Stimulated activated memory B cell treated with anti-CD40 and anti-IgM and Interleukin-4, amounts not matched to agents 10 μg/mL and 1 μg/mL and 100 μg/mL, for 72 hours (primary cell): ENCODE results near the gene EIF2D.
A peak's percentile ranks its signal among the peaks of the same experiment; 100 is the strongest.

Experiments
- ATAC-seq: fragments of 150-1000 bp; cut with Tn5 transposase; 2 replicates; pipeline ENCODE4 v1.10.0; 2021
- H3K27ac Mint-ChIP-seq: one replicate; pipeline ENCODE4 v1.8.0; 2022; ENCODE audit warnings: mild to moderate bottlenecking, mixed read lengths
- H3K27me3 Mint-ChIP-seq: one replicate; pipeline ENCODE4 v1.8.0; 2022; ENCODE audit warnings: mixed read lengths
- H3K36me3 Mint-ChIP-seq: one replicate; pipeline ENCODE4 v1.8.0; 2022; ENCODE audit warnings: mixed read lengths
- H3K4me1 Mint-ChIP-seq: one replicate; pipeline ENCODE4 v1.8.0; 2022; ENCODE audit warnings: mixed read lengths
- H3K4me3 Mint-ChIP-seq: one replicate; pipeline ENCODE4 v1.8.0; 2022; ENCODE audit warnings: mild to moderate bottlenecking, moderate library complexity, mixed read lengths
- H3K9me3 Mint-ChIP-seq: one replicate; pipeline ENCODE4 v1.8.0; 2022; ENCODE audit warnings: mixed read lengths

The EIF2D gene

GRCh38 chr1:206556750-206557635 lies 55.3 kb downstream of the EIF2D start:
- peak; percentile 87 for ATAC-seq
- H3K27me3 Mint-ChIP-seq = no peaks in the 10 kb centered on the region
- peak overlapping the region; percentile 99 for H3K4me3 Mint-ChIP-seq
- no peaks in the 10 kb centered on the region for H3K9me3 Mint-ChIP-seq
- H3K36me3 Mint-ChIP-seq = peaks cover 22% of the 10 kb centered on the region
- peaks cover 60% of the 10 kb centered on the region for H3K4me1 Mint-ChIP-seq
- peak overlapping the region; percentile 97 for H3K27ac Mint-ChIP-seq

DNA sequence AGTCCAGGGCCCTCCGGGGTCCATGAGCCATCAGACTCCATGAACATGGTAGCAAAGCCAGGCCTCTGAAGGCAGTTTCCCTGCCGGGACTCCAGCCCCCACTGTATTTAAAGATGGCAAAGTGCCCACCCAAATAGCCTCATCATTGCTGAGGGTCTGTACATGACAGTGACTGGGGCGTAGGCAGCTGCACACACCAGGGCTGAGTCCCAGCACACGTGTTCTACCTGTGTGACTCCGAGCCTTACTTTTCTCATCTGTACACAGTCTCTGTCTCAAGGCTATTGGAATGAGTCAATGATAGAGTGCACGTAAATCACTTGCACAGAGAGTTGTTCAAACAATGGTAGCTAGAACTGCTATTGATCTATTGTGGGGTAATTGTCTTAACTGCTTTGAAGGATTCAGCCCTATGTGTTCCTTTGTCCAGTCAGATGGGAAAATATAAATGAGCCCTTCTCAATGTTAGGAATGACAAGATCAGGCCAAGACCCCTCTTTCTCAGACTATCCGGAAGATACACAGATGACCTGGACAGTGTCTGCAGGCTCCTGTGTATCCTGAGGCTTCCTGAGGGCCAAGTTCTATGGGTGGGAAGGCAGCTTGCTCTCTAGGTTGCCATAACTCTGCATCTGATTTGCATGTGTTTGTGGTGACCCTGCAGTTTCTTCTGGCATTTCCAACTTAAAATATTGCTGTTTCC lies 56.1 kb downstream of the EIF2D start:
- H3K4me3 Mint-ChIP-seq = peak overlapping the region; percentile 99

DNA sequence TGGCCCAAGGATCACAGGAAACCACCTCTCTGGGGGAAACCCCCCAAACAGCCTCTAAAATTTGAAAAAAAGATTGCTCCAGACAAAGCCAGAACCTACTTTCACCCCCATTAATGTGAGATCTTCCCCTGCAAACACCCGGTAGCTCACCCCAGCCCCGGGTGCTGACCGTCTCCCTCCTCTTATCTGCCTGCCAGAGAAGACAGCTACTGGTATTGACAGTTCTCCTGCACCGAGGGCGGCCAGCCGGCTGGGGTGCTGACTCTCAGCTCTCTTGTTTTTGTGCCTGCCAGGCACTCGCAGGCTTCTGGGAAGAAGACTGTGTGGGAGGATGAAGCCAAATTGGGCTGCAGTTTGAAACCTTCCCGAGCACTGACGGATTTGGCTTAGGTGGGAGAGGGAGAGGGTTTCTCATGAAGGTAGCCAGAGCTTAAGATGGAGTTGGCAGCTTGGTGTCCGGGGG lies 56.8 kb downstream of the EIF2D start:
- peak overlapping the region; percentile 97 for H3K27ac Mint-ChIP-seq
- no peak for ATAC-seq
- H3K27me3 Mint-ChIP-seq = no peaks in the 10 kb centered on the region

More for the DNA sequence above, 56.1 kb downstream of the EIF2D start:
- no peak for ATAC-seq
- H3K27ac Mint-ChIP-seq = peak overlapping the region; percentile 97
- H3K9me3 Mint-ChIP-seq = no peaks in the 10 kb centered on the region
- H3K36me3 Mint-ChIP-seq = peaks cover 16% of the 10 kb centered on the region
- H3K27me3 Mint-ChIP-seq = no peaks in the 10 kb centered on the region
- peaks cover 58% of the 10 kb centered on the region for H3K4me1 Mint-ChIP-seq

GRCh38 chr1:206554701-206555472 lies 57.4 kb downstream of the EIF2D start:
- no peak for ATAC-seq
- Mint-ChIP-seq H3K27me3 (no peaks in the 10 kb centered on the region), H3K27ac (peak overlapping the region; percentile 97), H3K9me3 (no peaks in the 10 kb centered on the region), H3K4me3 (peak overlapping the region; percentile 36), H3K36me3 (peaks cover 3% of the 10 kb centered on the region), H3K4me1 (peaks cover 45% of the 10 kb centered on the region)

More for the DNA sequence above, 56.8 kb downstream of the EIF2D start:
- Mint-ChIP-seq H3K36me3 (peaks cover 9% of the 10 kb centered on the region), H3K4me1 (peaks cover 52% of the 10 kb centered on the region), H3K4me3 (peak overlapping the region; percentile 36), H3K9me3 (no peaks in the 10 kb centered on the region)

DNA sequence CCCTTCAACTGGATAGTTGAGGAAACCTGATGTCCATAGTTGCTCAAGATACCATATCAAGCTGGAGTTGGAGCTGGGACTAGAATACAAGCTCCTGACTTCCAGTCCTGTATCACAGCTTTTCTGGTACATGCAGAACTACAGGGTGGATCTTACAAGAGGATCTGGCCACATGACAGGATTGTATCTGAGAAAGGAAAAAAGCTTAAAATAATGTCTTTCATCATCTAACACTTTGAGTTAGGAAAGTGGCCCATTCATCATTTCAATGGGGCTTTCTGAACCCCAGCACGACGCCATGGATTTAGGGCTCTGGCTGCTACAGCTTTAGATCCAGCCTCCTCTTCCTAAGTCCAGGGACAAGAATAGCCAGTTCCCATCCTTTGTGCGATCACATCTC lies 58.1 kb downstream of the EIF2D start:
- no peaks in the 10 kb centered on the region for H3K27me3 Mint-ChIP-seq
- H3K27ac Mint-ChIP-seq = no peak overlapping the region
- no peak overlapping the region for H3K4me3 Mint-ChIP-seq
- no peak for ATAC-seq
- H3K4me1 Mint-ChIP-seq = peaks cover 39% of the 10 kb centered on the region
- H3K9me3 Mint-ChIP-seq = no peaks in the 10 kb centered on the region
- no peaks in the 10 kb centered on the region for H3K36me3 Mint-ChIP-seq

GRCh38 chr1:206551986-206552326 lies 60.3 kb downstream of the EIF2D start:
- no peaks in the 10 kb centered on the region for H3K27me3 Mint-ChIP-seq
- no peak overlapping the region for H3K4me3 Mint-ChIP-seq
- H3K36me3 Mint-ChIP-seq = no peaks in the 10 kb centered on the region
- H3K4me1 Mint-ChIP-seq = peaks cover 31% of the 10 kb centered on the region
- peak overlapping the region; percentile 8 for H3K27ac Mint-ChIP-seq
- H3K9me3 Mint-ChIP-seq = no peaks in the 10 kb centered on the region
- ATAC-seq = no peak

DNA sequence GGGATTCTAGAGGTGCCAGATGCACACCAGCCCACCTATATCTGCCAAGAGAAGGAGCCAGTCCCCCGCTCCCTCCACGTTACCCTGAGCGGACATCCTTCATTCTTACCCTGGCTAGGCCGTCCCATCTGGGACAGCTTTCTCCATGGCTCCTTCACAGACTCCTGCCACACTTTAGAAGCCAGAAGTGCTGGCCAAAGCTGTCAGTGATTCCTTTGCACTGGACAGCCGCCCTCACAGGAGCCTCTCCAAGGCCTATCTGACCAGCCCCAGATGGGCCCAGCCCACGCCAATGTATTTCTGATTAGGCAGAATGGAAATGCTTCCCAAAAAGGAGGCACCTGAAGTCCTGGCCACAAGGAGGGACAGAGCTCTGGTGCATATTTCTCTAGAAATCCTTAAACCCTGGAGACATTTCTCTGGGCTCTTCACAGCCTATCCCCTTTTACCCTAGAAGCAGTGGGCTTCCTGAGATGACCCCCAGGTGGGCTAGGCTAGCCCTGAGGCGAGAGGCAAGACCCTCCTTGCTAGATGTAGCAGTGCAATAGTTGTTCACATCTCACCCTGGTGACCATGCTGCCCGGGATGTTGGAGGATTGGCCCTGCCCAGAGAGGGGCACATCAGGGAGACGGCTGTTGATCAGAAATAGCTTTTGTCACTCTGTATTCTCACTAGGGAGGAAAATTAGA lies 60.8 kb downstream of the EIF2D start:
- Mint-ChIP-seq H3K4me3 (no peak overlapping the region), H3K4me1 (peaks cover 29% of the 10 kb centered on the region), H3K9me3 (no peaks in the 10 kb centered on the region), H3K36me3 (no peaks in the 10 kb centered on the region), H3K27me3 (no peaks in the 10 kb centered on the region), H3K27ac (peak overlapping the region; percentile 8)
- ATAC-seq = no peak

DNA sequence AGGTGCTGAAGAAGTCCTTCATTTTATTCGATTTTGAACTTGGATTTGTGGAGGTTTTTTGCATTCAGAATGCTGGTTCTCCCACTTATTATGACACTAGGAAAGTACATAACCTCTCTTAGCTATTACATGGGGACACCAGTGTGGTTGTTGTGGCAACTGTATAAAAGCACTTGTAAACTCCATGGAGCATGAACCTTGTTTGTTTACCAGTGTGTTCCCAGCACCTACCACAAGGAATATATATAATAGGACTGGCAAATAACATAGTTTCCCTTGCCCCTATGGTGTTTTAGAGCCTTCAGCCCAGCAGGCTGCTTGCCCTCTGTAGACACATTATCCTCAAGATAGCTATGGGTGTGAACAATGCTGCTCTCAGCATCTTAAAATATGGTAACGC lies 61.8 kb downstream of the EIF2D start:
- Mint-ChIP-seq H3K4me1 (peaks cover 19% of the 10 kb centered on the region), H3K27me3 (no peaks in the 10 kb centered on the region), H3K27ac (no peak overlapping the region)

DNA sequence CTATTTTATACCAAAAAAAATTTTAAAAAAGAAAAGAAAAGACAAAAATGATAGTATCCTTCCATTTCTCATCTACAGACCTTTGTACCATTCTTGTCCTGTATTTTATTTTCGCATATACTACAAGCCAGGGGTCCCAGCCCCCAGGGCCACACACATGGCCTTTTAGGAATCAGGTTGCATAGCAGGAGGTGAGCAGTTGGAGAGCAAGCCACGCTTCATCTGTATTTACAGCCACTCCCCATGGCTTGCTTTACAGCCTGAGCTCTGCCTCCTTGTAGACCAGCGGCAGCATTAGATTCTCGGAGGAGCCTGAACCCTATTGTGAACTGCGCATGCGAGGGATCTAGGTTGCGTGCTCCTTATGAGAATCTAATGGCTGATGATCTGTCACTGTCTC lies 65.2 kb downstream of the EIF2D start:
- peaks cover 15% of the 10 kb centered on the region for H3K4me1 Mint-ChIP-seq
- H3K36me3 Mint-ChIP-seq = no peaks in the 10 kb centered on the region
- no peak for ATAC-seq
- no peaks in the 10 kb centered on the region for H3K9me3 Mint-ChIP-seq
- H3K27ac Mint-ChIP-seq = no peak overlapping the region
- no peak overlapping the region for H3K4me3 Mint-ChIP-seq
- H3K27me3 Mint-ChIP-seq = no peaks in the 10 kb centered on the region

More for the DNA sequence above, 61.8 kb downstream of the EIF2D start:
- no peaks in the 10 kb centered on the region for H3K36me3 Mint-ChIP-seq
- no peak overlapping the region for H3K4me3 Mint-ChIP-seq
- H3K9me3 Mint-ChIP-seq = no peaks in the 10 kb centered on the region
- no peak for ATAC-seq

DNA sequence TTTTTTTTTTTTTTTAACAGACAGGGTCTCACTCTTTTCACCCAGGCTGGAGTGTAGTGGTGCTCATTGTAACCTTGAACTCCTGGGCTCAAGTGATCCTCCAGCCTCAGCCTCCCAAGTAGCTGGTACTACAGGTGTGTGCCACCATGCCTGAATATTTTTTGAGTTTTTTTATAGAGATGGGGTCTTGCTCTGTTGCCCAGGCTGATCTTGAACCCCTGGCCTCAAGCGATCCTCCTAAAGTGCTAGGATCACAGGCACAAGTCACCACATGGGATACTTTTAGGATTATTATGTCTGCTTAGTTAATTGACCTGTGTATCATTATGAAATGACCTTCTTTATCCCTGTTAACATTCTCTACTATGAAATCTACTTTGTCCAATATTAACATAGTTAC lies 66.9 kb downstream of the EIF2D start:
- no peak for ATAC-seq
- Mint-ChIP-seq H3K4me3 (no peak overlapping the region), H3K4me1 (peaks cover 7% of the 10 kb centered on the region), H3K36me3 (no peaks in the 10 kb centered on the region), H3K27me3 (no peaks in the 10 kb centered on the region), H3K9me3 (no peaks in the 10 kb centered on the region), H3K27ac (peak overlapping the region; percentile 73)

DNA sequence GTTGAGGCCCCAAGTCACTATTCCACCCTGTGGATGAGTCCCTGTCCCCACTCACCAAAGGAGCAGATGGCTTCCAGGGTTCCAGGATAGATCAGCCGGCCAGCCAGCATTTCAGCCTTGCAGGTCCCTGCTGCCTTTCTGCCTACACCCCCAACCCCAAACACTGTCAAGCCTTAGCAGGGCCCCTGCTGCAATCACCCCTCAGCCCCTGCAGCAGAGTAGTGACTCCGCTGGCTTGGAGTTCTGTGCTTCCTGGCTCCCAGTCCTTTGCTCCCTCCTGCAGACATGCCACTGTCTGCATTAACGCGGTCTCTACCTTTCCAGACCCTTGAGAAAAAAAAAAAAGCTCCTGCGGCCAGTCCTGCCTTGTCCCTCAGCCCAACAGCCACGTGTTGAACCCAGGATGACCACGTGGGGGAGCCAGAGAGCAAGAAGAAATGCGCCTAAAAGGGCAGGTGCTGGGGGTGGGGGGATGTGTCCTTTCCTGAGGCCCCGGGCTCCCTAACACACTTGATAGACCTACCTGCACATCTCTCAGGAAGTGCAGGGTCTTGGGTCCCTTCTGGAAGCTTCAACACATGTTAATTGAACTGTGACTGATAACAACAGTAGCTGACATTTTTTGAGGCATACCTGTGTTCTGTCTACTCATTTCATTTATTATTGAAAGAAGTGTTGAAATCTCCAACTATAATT lies 67.6 kb downstream of the EIF2D start:
- Mint-ChIP-seq H3K27ac (peak overlapping the region; percentile 73), H3K36me3 (no peaks in the 10 kb centered on the region)

More for the DNA sequence above, 67.6 kb downstream of the EIF2D start:
- Mint-ChIP-seq H3K9me3 (no peaks in the 10 kb centered on the region), H3K27me3 (no peaks in the 10 kb centered on the region), H3K4me3 (no peak overlapping the region), H3K4me1 (peaks cover 7% of the 10 kb centered on the region)
- peak; percentile 82 for ATAC-seq
